Urothelium cell line (cell line): ENCODE measurements around the gene LRP11.
"Not testable (repeated sequence)": the region's sequence is repeated elsewhere in the genome, so short reads cannot be mapped to it uniquely, and the experiment has no call there.

ENCODE experiments used
- DNase-seq: peaks from one replicate; pipeline ENCODE4 v3.0.0; 2011; ENCODE audit warnings: low spot score, mixed read lengths
- FAIRE-seq: peaks from 2 replicates; lab custom pipeline; 2011; peaks lifted over from hg19 to GRCh38; lab: Jason Lieb, UNC

Gene LRP11

DNA sequence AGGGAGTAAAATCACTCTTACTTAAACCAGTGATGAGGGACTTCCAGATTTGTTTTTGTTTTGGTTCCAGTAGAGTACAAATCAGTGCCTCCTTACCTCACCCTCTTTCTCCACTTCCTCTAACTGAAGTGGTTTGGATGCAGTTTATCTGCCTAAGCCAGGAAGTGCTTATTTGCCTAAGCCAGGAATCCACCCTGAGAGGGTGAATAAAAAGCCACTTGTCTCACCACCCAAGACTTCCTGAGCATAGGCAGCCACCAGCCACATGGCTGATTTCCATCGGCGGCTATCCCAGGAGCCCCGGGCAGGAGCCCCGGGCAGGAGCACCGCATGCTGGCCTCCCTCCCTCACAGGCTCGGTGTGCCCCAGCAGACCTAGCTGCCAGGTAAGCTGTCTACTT is 12.0 kb downstream of the LRP11 start:
- no peak for FAIRE-seq
- DNase-seq: peak; percentile 27

DNA sequence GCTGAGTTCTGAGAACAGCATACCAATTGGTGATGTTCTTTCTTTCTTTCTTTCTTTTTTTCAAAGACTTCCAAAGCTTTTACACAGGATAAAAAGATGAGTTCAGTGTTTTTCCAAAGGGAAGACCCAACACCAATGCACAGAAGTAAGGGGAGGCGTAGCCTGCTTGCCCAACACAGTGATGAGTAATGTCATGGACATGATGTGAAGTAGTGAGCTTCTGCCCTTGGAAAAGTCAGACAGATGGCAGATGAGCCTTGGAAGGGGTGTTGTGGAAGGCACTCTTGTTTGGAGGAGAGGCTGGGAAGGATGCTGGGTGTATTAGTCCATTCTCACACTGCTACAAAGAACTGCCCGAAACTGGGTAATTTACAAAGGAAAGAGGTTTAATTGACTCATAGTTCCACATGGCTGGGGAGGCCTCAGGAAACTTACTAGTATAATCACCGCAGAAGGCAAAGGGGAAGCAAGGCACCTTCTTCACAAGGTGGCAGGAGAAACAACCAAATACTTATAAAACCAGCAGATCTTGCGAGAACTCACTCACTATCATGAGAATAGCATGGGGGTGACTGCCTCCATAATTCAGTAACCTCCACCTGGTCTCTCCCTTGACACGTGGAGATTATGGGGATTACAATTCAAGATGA is 12.6 kb downstream of the LRP11 start:
- FAIRE-seq: no peak
- DNase-seq: no peak

DNA sequence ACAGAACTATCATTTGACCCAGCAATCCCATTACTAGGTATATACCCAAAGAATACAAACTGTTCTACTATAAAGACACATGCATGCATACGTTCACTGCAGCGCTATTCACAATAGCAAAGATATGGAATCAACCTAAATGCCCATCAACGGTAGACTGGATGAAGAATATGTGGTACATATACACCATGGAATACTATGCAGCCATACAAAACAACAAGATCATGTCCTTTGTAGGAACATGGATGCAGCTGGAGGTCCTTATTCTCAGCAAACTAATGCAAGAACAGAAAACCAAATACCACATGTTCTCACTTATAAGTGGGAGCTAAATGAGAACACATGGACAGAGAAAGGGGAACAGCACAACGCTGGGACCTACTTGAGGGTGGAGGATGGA is 15.8 kb downstream of the LRP11 start:
- not testable (repeated sequence) for DNase-seq, FAIRE-seq

DNA sequence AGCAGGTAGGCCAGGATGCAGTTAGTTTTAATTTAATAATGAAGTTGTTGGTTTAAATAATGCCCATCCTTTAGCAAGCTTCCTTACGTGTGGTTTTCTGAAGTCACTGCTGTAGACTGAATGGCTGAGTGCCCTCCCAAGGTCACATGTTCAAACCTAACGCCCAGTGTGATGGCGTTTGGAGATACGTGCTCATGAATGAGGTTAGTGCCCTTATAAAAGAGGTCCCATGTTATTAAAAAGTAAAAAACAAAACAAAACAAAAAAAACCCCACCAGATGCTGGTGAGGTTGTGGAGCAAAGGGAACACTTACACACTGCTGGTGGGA is 16.3 kb downstream of the LRP11 start:
- no peak for FAIRE-seq

GRCh38 chr6:149846321-149846720 is 17.8 kb downstream of the LRP11 start:
- FAIRE-seq (no peak), DNase-seq (peak; percentile 76)

More for the DNA sequence above, 16.3 kb downstream of the LRP11 start:
- no peak for DNase-seq

GRCh38 chr6:149845549-149845948 is 18.6 kb downstream of the LRP11 start:
- FAIRE-seq (no peak), DNase-seq (no peak)

DNA sequence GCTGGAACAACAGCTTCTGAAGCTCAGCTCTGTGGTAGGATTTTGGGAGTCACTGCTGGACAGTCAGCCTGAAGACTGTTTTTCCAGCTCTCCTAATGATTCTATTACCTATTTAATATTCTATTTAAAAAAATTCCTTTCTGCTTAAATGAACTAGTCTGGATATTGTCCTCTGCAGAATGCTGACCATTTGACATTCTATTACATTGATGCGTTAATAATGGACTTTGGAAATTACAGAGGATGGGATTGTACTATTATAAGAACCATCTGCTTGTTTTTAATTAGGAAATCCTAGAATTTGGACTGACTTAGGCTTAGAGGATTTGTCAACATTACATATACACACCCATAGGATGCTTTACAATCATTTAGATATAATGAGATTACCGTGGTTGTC is 19.7 kb downstream of the LRP11 start:
- FAIRE-seq (no peak), DNase-seq (no peak)

DNA sequence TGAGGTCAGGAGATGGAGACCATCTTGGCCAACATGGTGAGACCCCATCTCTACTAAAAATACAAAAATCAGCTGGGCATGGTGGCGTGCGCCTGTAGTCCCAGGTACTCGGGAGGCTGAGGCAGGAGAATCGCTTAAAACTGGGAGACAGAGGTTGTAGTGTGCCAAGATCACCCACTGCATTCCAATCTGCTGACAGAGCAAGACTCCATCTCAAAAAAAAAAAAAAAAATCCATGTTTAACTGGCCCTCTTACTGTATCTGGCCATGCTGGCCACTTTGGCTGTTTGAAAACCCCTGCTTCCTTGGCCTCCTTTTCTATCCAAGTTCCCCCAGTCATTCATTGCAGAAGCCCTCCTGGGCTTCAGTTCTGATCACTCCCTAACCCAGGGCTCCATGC is 20.1 kb downstream of the LRP11 start:
- DNase-seq: peak; percentile 39
- FAIRE-seq: not testable (repeated sequence)

DNA sequence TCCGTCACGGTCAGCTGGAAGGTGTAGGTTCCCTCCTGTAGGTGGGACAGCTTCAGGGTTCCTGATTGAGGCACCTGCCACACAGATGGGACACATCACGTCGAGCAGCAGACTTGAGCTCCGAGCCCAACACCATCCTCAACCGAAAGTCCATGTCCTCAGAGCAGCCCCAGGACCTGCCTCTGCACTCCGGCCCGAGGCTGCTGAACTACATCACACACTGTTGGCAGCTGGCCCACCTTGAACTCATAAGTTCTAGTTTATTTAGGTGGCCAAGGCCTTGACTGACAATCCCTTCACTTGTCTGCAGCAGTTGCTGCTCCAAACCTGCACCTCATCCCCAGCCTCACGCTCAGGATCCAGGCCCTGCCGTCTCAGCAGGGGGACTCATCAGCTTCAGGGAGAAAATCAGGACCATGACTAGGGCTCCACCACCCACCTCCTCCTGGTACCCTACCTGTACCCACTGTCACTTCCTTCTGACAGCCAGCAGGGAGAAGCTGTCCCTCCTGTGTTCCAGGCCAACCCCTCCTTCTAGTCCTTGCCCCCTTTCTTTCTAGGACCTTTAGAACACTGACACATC is 21.0 kb downstream of the LRP11 start:
- no peak for DNase-seq
- no peak for FAIRE-seq

- FAIRE-seq (no peak), DNase-seq (no peak)
Observed at GRCh38 chr6:149842331-149842730, 21.8 kb downstream of the LRP11 start.

DNA sequence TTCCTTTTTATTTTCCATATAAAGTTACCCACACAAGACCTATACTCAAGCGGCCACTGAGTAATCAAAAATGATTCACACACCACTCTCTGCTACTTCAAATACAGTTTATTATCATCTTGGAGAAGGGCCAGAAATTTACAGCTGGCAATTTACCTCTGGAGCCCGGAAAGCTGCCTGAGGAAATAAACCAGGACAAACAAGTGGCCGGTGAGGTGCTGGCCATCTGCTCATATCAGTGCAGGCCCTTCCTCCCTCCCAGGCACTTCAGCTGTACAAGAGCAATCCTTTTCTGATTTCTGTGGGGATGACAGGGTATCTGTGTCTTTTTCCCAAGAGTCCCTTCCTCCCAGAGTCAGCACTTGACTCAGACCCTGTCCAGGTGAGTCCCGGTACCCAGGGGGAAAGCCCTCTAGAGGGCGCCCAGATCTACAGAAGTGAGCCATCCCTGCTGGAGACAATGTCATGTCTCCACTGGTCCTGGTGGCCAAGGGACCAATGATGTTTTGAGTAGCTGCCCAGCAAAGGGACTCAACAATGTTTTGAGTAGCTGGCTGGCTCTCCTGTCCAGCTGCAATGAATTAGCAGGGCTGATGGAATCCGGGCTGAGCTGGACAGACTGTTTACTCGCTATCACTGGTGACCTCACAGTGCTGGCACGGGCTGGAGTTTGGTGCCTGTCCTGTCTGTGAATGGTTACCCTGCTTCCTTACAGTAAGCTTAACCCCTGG is 23.6 kb downstream of the LRP11 start:
- DNase-seq (peak; percentile 70), FAIRE-seq (peak; percentile 52)

DNA sequence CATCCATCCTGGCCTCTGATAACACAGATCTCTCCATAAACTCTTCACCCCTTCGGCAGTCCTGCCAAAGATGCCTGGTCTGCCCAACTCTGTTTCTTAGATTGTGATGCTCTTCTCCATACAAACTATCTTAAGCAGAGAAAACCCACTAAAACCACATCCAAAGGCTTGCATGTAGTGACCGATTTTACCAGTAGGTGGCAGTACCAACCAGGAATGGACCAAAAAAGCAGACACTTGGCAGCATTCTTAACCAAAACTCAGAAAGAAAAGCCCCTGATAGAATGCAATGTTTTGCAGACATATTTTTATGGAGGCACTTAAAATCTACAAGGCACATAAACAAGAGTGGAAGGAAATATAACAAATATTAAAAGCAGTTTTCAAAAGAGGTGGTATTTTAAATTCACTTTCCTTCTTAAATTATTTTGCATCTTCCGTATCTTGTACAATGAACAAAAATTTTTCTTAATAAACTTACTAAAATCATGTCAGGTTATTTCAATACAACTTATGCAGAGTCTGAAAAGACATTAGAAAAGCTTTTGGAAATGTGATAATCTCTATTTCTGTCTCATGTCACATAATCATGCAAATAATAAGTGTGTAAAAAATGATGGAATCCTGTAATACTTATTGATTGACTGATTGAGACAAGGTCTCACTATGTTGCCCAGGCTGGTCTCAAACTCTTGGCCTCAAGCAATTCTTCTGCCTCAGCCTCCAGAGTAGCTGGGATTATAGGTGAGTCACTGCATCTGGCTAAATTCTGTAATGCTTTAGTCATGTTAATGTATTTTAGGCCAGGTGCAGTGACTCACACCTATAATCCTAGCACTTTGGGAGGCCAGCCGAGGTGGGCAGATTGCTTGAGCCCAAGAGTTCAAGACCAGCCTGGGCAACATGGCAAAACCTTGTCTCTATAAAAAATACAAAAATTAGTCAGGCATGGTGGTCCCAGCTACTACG is 29.4 kb downstream of the LRP11 start:
- DNase-seq (peak; percentile 57), FAIRE-seq (no peak)

- DNase-seq (no peak), FAIRE-seq (no peak)
Observed at GRCh38 chr6:149833651-149834050, 30.5 kb downstream of the LRP11 start.

- FAIRE-seq (no peak), DNase-seq (no peak)
Observed at GRCh38 chr6:149831308-149831820, 32.8 kb downstream of the LRP11 start.

DNA sequence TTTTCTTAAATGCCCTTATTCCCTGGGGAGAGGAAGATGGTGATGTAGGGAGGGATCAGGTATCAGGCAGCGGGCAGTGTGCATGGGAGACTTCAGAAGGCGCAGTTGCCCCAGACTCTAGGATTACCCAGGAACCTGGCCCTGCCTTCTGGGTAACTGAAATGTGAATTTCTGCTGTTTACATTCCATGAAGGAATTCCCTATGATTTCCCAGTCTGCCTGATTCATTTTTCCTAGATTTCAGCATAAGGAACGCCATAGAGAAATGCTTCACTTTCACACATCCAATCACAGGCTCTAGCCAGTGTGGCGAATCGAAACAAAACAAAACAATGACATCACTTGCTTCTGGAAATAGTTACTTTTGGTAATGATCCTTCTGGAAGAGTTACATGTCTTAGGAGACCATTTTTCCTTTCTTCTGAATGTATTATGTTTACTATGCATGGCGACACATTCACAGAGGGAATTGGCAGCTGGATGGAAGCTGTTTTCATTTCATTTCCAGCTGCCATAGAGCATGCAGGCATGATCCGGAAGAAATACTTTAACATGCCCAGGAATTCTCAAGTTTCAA is 33.3 kb downstream of the LRP11 start:
- no peak for DNase-seq
- FAIRE-seq: no peak

GRCh38 chr6:149825292-149825691 is 38.9 kb downstream of the LRP11 start:
- DNase-seq (no peak), FAIRE-seq (no peak)

GRCh38 chr6:149823013-149823412 is 41.1 kb downstream of the LRP11 start:
- DNase-seq: no peak
- FAIRE-seq: no peak

GRCh38 chr6:149821492-149821891 is 42.7 kb downstream of the LRP11 start:
- DNase-seq (no peak), FAIRE-seq (no peak)

DNA sequence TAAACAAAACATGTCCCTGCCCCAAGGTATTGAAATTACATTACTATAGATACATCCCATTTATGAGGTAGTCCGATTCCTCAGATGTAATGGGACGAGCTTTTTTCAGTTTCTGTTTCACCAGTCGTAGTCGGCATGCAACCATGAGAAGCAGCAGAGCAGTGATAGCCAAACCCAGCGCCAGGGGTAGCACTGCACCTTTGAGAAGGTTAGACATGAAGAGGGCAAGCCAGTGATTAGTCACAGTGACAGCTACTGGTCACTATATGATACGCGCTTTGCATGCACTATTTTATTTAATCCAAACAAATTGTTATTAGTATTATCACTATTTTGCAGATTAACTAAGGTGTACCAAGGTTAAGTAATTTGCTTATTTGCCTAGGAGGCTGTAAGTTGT is 43.7 kb downstream of the LRP11 start:
- DNase-seq: no peak
- FAIRE-seq: no peak

DNA sequence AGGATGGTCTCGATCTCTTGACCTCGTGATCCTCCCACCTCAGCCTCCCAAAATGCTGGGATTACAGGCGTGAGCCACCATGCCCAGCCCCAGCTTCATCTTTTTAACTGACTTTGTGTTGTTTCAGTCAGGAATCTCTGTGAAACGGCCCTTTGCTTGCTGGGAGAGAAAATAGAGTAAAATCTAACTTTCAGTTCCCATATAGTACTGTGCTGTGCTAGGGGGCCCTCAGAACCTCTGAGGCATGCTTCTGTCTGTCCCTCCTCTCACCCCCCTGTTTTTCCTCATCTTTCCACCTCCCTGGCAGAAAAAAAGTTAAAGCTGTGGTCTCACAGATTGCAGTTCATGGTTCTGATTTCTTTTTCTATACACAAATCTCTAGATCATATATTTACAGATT is 48.4 kb downstream of the LRP11 start:
- DNase-seq (no peak), FAIRE-seq (no peak)

GRCh38 chr6:149813351-149813750 is 50.8 kb downstream of the LRP11 start:
- FAIRE-seq: no peak

More at GRCh38 chr6:149813351-149813750, 50.8 kb downstream of the LRP11 start:
- DNase-seq: no peak
